Panc1 (cell line): ENCODE results near the gene RAB3D. TPM values are rescaled to one million over a fixed set of nuclear protein-coding genes. Genes with fewer than 3 reads are reported as not detected.
A peak's percentile ranks its signal among the peaks of the same experiment; 100 is the strongest.

Source experiments
- ATAC-seq: fragments of 200-7000 bp; cut with Tn5 transposase; 2 replicates; pipeline ENCODE4 v1.9.1; 2020; ENCODE audit warnings: mild to moderate bottlenecking, moderate library complexity
- Bru-seq: library from RNA; stranded (reverse); fragments of 400-500 nt; gene quantifications from one replicate; lab custom pipeline; 2021; lab: Mats Ljungman, UMichigan
- BruChase-seq, 2 experiments: library from RNA; stranded (reverse); fragments of 400-500 nt; gene quantifications; one replicate each; lab custom pipeline; 2021; lab: Mats Ljungman, UMichigan
- BruUV-seq: library from RNA; stranded (reverse); fragments of 400-500 nt; replicated peaks from 2 replicates; lab custom pipeline; 2021; lab: Mats Ljungman, UMichigan
- CTCF ChIA-PET: fragments of 300-600 bp; sonication (Branson Sonifier 250); formaldehyde crosslinking; loops from one replicate; lab custom pipeline; 2022; ENCODE audit warnings: antibody characterized with exemption; lab: Charles Lee
- POLR2A ChIA-PET: fragments of 300-600 bp; sonication (Branson Sonifier 250); formaldehyde crosslinking; loops from one replicate; lab custom pipeline; 2022; ENCODE audit warnings: antibody characterized with exemption; lab: Charles Lee
- DNase-seq: peaks from one replicate; pipeline ENCODE4 v3.0.0-alpha.2; 2010; ENCODE audit warnings: low read depth, low spot score
- H3K27ac ChIP-seq: 2 replicates; pipeline ENCODE4 v1.5.1; 2011; ENCODE audit warnings: mild to moderate bottlenecking, low read length, inconsistent platforms
- H3K27me3 ChIP-seq: fragments of 200-500 bp; sonication (Bioruptor generic); 2 replicates; pipeline ENCODE4 v1.6.0; 2014; ENCODE audit warnings: low read length, inconsistent platforms; ENCODE audit not compliant: control insufficient read depth, insufficient read depth
- H3K36me3 ChIP-seq: fragments of 200-500 bp; sonication (Bioruptor generic); 2 replicates; pipeline ENCODE4 v1.5.1; 2014; ENCODE audit warnings: inconsistent platforms, mild to moderate bottlenecking, low read length, moderate library complexity; ENCODE audit not compliant: control insufficient read depth, insufficient read depth
- H3K4me1 ChIP-seq: 2 replicates; pipeline ENCODE4 v1.5.1; 2011; ENCODE audit warnings: inconsistent platforms, mild to moderate bottlenecking, low read length, moderate library complexity; ENCODE audit not compliant: control insufficient read depth, insufficient read depth
- H3K4me3 ChIP-seq, 2 experiments: 2 replicates each; pipeline ENCODE4 v1.5.1; 2011 to 2012; ENCODE audit warnings: low read depth in 2 of 2, low read length in 2 of 2, mild to moderate bottlenecking in 2 of 2, inconsistent platforms in 1 of 2, moderate library complexity in 1 of 2
- H3K9me3 ChIP-seq: fragments of 200-500 bp; sonication (Bioruptor generic); 2 replicates; pipeline ENCODE4 v1.5.1; 2014; ENCODE audit warnings: low read depth, mild to moderate bottlenecking, inconsistent platforms, low read length, moderate library complexity; ENCODE audit not compliant: control insufficient read depth, insufficient read depth
- CTCF ChIP-seq: fragments of 450-650 bp; IDR thresholded peaks from 2 replicates; pipeline ENCODE4 v1.5.1; 2017; ENCODE audit warnings: mild to moderate bottlenecking
- POLR2AphosphoS5 ChIP-seq: IDR thresholded peaks from 2 replicates; pipeline ENCODE4 v1.6.1; 2012; ENCODE audit warnings: mild to moderate bottlenecking, low read depth, low read length, moderate library complexity
- REST ChIP-seq, 2 experiments: IDR thresholded peaks; 2 replicates each; pipeline ENCODE4 v1.6.1; 2011 to 2012; ENCODE audit warnings: low read depth in 2 of 2, control low read depth in 1 of 2, low read length in 1 of 2, mild to moderate bottlenecking in 1 of 2, moderate library complexity in 1 of 2; ENCODE audit not compliant: insufficient read depth in 1 of 2
- SIN3A ChIP-seq: IDR thresholded peaks from 2 replicates; pipeline ENCODE4 v1.6.1; 2012; ENCODE audit warnings: low read depth, mild to moderate bottlenecking, low read length, moderate library complexity, borderline replicate concordance; ENCODE audit not compliant: insufficient read depth
- TCF7L2 ChIP-seq: IDR thresholded peaks from 2 replicates; pipeline ENCODE4 v1.6.1; 2011; ENCODE audit warnings: mild to moderate bottlenecking, low read depth, low read length, inconsistent platforms
- in situ Hi-C: cut with HindIII; loops from 2 replicates; pipeline ENCODE4 v1.10.0; 2016; ENCODE audit warnings: low sequenced_read_pairs, low pct_unique_long_range_greater_than_20kb
- intact Hi-C: fragments of 100-400 bp; cut with micrococcal nuclease; formaldehyde crosslinking; loops from one replicate; pipeline ENCODE4 v1.10.0; 2022; ENCODE audit not compliant: unreplicated experiment
- long read RNA-seq: library from polyadenylated mRNA; unstranded; transcript quantifications from one replicate; pipeline ENCODE4 v2.0.0, GENCODE V29; 2021; ENCODE audit not compliant: unreplicated experiment
- polyA plus RNA-seq: library from polyadenylated mRNA; unstranded; fragments of >200 nt; gene quantifications from one replicate; pipeline ENCODE4 v1.2.1, GENCODE V29; 2012; ENCODE audit warnings: missing spikeins; ENCODE audit not compliant: insufficient read length
- total RNA-seq: library from RNA; stranded (reverse); gene quantifications from one replicate; pipeline ENCODE4 v1.2.1, GENCODE V29; 2021; ENCODE audit not compliant: unreplicated experiment

Gene RAB3D
- total RNA-seq, result 46.6 TPM
- polyA plus RNA-seq, result 26.7 TPM
- Bru-seq, nascent RNA, result percentile 58 among the genes with signal in this experiment
- percentile 76 among the genes with signal in this experiment for BruChase-seq, experiment 1, labeled RNA remaining after a 2-hour chase
- BruChase-seq, experiment 2, labeled RNA remaining after a 6-hour chase, result percentile 89 among the genes with signal in this experiment
- long read RNA-seq, full-length matches to known transcripts, result 46 of 99 reads
- long read RNA-seq, partial matches to known transcripts, result 2 of 99 reads
- long read RNA-seq, other reads (novel, unspliced or antisense), result 51 of 99 reads

- H3K4me1 ChIP-seq, result peaks cover 13% of the 10 kb centered on the region; the same call in 1 of the 2 replicates
- H3K9me3 ChIP-seq, result no peaks in the 10 kb centered on the region
- TF ChIP-seq POLR2AphosphoS5 (peak; percentile 44; the same call in 1 of the 2 replicates), SIN3A (peak; percentile 62; the same call in 1 of the 2 replicates), TCF7L2 (no peak)
- intact Hi-C loops, result no loop called here
- ATAC-seq (peak; percentile 95), DNase-seq (peak; percentile 28)
- in situ Hi-C loops, result no loop called here
- BruUV-seq, result no TSS peak
- POLR2A ChIA-PET, result no interaction called here
- H3K4me3 ChIP-seq, result peak within 1 kb of the TSS; percentile 61 to 63
- CTCF ChIA-PET, result interaction anchor here (0.5 kb wide), 1 partner anchor 499 kb away, joined by 3 read pairs; no protein-coding TSS in a partner anchor
- H3K27ac ChIP-seq, result peak within 1 kb of the TSS; percentile 66
- H3K27me3 ChIP-seq, result no peaks in the 10 kb centered on the region
- no peaks in the 10 kb centered on the region for H3K36me3 ChIP-seq
Measured at GRCh38 chr19:11339254-11340098, at the start of gene RAB3D. TSS of gene RAB3D (minus strand) at chr19:11339657. CDS start at chr19:11337399, 2,258 bp downstream.

- intact Hi-C loops, result no loop called here
- Histone ChIP-seq H3K9me3 (no peaks in the 10 kb centered on the region), H3K4me3 (no peak overlapping the region), H3K27me3 (no peaks in the 10 kb centered on the region), H3K36me3 (no peaks in the 10 kb centered on the region; the same call in 1 of the 2 replicates), H3K27ac (no peak overlapping the region), H3K4me1 (peaks cover 3% of the 10 kb centered on the region; the same call in 1 of the 2 replicates)
- POLR2A ChIA-PET, result no interaction called here
- BruUV-seq, result no TSS peak
- TF ChIP-seq TCF7L2 (no peak), POLR2AphosphoS5 (no peak), CTCF (no peak), SIN3A (no peak), REST (IDR thresholded peaks at IDR 0.05; ENCODE audit: insufficient read depth in 1 of 2, low read depth in 2 of 2, low read length in 1 of 2) (no peak)
- ATAC-seq (no peak), DNase-seq (no peak)
- in situ Hi-C loops, result no loop called here
- CTCF ChIA-PET, result no interaction called here
Measured at GRCh38 chr19:11387162-11388034, 47.9 kb upstream of the RAB3D start.
